ENCODE measurements around the gene CLEC20A.

The CLEC20A gene

GRCh38 chr1:178502330-178502714 lies 5.6 kb upstream of the CLEC20A start:
- in situ Hi-C loops (cut with MboI; ENCODE audit: low sequenced_read_pairs), result no loop called here

GRCh38 chr1:178501705-178502329 lies 5.1 kb upstream of the CLEC20A start:
- in situ Hi-C loops (cut with MboI; ENCODE audit: low sequenced_read_pairs), result no loop called here

GRCh38 chr1:178500936-178501554 lies 4.3 kb upstream of the CLEC20A start:
- in situ Hi-C loops (cut with MboI; ENCODE audit: low sequenced_read_pairs), result no loop called here

GRCh38 chr1:178500091-178500770 lies 3.5 kb upstream of the CLEC20A start:
- in situ Hi-C loops (cut with MboI; ENCODE audit: low sequenced_read_pairs), result no loop called here

- in situ Hi-C loops (cut with MboI; ENCODE audit: low sequenced_read_pairs), result no loop called here
These were observed 2.3 kb upstream of the CLEC20A start for GRCh38 chr1:178498896-178499675.

GRCh38 chr1:178497903-178498478 lies 1.2 kb upstream of the CLEC20A start:
- in situ Hi-C loops (cut with MboI; ENCODE audit: low sequenced_read_pairs), result no loop called here

- in situ Hi-C loops (cut with MboI; ENCODE audit: low sequenced_read_pairs), result no loop called here
These were observed 889 bp downstream of the CLEC20A start for GRCh38 chr1:178495741-178496409.

- in situ Hi-C loops (cut with MboI; ENCODE audit: low sequenced_read_pairs), result no loop called here
These were observed 1.6 kb downstream of the CLEC20A start for GRCh38 chr1:178495158-178495557.

- in situ Hi-C loops (cut with MboI; ENCODE audit: low sequenced_read_pairs), result no loop called here
These were observed 2.2 kb downstream of the CLEC20A start for GRCh38 chr1:178494569-178494971.

GRCh38 chr1:178493301-178493741 lies 3.4 kb downstream of the CLEC20A start:
- in situ Hi-C loops (cut with MboI; ENCODE audit: low sequenced_read_pairs), result no loop called here

- in situ Hi-C loops (cut with MboI; ENCODE audit: low sequenced_read_pairs), result no loop called here
These were observed 4.4 kb downstream of the CLEC20A start for GRCh38 chr1:178492341-178492740.

- in situ Hi-C loops (cut with MboI; ENCODE audit: low sequenced_read_pairs), result no loop called here
These were observed 5.0 kb downstream of the CLEC20A start for GRCh38 chr1:178491721-178492120.

GRCh38 chr1:178490967-178491366 lies 5.8 kb downstream of the CLEC20A start:
- in situ Hi-C loops (cut with MboI; ENCODE audit: low sequenced_read_pairs), result no loop called here

GRCh38 chr1:178490136-178490535 lies 6.6 kb downstream of the CLEC20A start:
- in situ Hi-C loops (cut with MboI; ENCODE audit: low sequenced_read_pairs), result no loop called here

- in situ Hi-C loops (cut with MboI; ENCODE audit: low sequenced_read_pairs), result no loop called here
These were observed 7.4 kb downstream of the CLEC20A start for GRCh38 chr1:178489399-178489798.

- in situ Hi-C loops (cut with MboI; ENCODE audit: low sequenced_read_pairs), result no loop called here
These were observed 8.4 kb downstream of the CLEC20A start for GRCh38 chr1:178488393-178488792.

GRCh38 chr1:178487070-178487615 lies 9.6 kb downstream of the CLEC20A start:
- in situ Hi-C loops (cut with MboI; ENCODE audit: low sequenced_read_pairs), result no loop called here

- in situ Hi-C loops (cut with MboI; ENCODE audit: low sequenced_read_pairs), result no loop called here
These were observed 10.4 kb downstream of the CLEC20A start for GRCh38 chr1:178486100-178487069.

- in situ Hi-C loops (cut with MboI; ENCODE audit: low sequenced_read_pairs), result no loop called here
These were observed 11.2 kb downstream of the CLEC20A start for GRCh38 chr1:178485541-178485981.
